M059J (cell line): ENCODE measurements around the gene PCSK6. TPM values are rescaled to one million over a fixed set of nuclear protein-coding genes. Genes with fewer than 3 reads are reported as not detected.
"Not testable (repeated sequence)": the region's sequence is repeated elsewhere in the genome, so short reads cannot be mapped to it uniquely, and the experiment has no call there.

Experiments
- DNase-seq: peaks from one replicate; pipeline ENCODE4 v3.0.0-alpha.2; 2012; ENCODE audit warnings: low read depth
- total RNA-seq: library from RNA; depleted of rRNA; stranded (reverse); fragments of >200 nt; shearing (Covaris generic); gene quantifications from 2 replicates; pipeline ENCODE4 v1.2.3, GENCODE V29; 2014

The PCSK6 gene
- total RNA-seq, 1 experiment from 2014 or later, result not detected

- DNase-seq, result no peak
Measured at GRCh38 chr15:101309436-101310160, 179.9 kb downstream of the PCSK6 start.

GRCh38 chr15:101308604-101309435, 180.7 kb downstream of the PCSK6 start:
- DNase-seq, result no peak

DNA sequence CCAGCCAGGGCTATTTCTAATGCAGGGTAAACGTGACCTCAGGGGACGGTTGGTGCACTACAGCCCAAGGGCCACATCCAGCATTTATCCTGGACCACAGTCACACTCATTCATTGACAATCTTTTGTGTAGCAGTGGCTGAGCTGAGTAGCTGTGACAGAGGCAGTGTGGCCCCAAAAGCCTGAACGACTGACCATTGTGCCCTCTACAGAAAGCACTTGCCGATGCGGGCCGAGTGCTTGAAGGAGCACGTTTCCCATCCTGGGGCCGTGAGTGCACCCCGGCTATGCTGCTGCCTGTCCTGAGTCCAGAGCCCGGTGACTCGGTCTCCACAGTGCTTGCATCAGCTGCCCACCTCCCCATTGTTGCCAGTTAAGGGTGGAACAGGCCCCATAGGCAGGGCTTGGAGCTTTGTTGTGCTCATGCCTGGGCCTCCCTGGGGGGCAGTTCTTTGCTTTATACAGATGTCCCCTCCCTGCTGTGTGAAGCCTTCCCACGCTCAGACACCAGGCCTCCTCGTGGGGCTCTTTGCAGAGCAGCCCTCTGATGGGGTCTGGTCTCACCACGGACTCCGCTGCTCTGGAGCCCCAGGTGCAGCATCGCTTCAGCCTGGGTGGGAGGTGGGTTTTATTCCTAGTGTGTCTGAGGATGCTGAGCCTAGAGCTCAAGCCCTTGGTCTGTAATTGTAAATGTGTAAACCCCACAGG, 181.5 kb downstream of the PCSK6 start:
- DNase-seq, result no peak

DNA sequence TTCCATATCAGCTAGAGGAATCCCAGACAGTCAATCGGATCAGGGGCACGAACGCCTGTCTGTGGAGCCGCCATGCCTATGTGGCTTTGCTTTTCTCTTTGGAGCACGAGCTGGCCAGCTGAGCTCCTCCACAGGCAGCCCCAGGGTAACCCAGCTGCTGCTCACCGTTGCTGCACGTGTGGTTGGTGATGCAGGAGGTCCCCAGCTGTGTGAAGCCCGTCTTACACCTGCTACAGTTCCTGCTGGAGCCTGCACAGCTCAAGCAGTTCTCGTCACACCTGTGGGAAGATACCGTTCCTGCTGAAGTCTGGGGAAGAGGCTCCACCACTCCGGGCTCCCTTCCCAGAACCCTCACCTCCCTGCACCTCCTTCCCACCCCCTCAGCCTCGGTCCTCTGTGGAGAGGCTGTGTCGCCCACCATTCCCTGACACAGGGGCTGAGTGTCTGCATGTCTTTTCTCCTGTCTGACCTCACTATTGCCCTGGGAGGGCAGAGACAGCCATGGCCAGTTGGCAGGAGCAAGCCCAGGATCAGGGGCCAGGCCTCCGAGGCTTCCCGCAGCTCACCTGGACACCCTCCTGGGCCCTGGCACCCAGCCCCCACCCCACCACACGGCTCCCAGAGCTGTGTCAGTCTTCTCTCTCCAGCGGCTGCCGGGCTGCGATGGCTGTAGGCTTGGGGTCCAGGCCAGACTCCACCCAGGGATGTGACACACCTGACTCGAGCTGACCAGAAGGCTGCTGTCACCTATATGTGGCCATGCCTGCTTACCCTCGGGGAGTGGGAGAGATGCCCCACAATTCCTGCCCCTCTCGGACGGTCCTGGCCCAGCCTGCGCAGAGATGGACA, 182.2 kb downstream of the PCSK6 start:
- no peak for DNase-seq

- no peak for DNase-seq
Measured at GRCh38 chr15:101306341-101307047, 183.0 kb downstream of the PCSK6 start.

DNA sequence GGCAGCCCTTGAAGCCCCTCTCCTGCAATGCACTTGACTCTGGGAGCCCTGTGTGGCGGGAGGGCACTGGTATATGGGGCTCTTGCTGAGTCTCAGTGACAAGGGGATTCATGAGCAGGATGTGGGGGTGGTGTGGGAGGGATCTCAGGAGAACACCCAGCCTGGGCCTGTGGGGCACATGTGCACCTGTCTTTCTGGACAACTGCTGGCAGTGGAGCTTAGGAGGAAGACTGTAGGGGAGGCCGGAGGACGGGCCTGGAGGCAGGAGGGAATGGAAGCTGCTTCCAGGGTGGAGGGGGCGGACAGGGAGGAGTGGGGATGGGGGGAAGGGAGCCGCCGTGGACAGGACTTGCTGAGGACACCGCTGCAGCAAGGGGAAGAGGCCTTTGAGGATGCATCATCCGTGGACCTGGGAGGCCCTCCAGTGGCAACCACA, 183.7 kb downstream of the PCSK6 start:
- no peak for DNase-seq

- DNase-seq, result no peak
Measured at GRCh38 chr15:101303408-101303807, 186.1 kb downstream of the PCSK6 start.

- DNase-seq, result no peak
Measured at GRCh38 chr15:101296418-101297405, 192.8 kb downstream of the PCSK6 start.

DNA sequence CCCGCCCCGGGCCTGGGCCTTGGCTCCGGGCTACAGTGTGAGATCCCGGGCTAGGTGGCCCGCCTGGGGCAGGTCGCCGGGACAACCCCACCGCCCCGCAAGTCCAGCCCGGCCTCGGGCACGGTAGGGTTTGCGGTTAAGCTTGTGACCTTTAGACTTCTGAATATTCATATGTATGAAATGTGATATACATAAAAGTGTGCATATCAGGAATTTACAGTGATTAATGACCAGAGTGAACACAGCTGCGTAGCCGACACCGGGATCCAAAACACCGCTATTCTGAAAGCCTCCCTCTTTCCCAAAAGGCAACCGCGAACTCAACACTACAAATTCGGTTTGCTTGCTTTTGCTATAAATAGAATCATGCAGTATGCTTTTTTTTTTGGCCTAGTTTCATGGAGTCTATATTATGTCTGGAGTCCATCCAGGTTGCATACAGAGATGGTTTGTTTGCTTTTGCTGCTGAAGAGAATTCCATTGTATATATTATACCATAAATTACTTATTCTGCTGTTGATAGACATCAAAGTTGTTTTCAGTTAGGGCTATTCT, 193.8 kb downstream of the PCSK6 start:
- DNase-seq, result no peak

GRCh38 chr15:101294731-101295606, 194.5 kb downstream of the PCSK6 start, which contains the start of gene SNRPA1:
Gene SNRPA1, minus strand, starts transcription at chr15:101295248. Its CDS starts 70 bp downstream, at chr15:101295178.
- peak; percentile 89 for DNase-seq

- no peak for DNase-seq
Measured at GRCh38 chr15:101293122-101293521, 196.4 kb downstream of the PCSK6 start.

DNA sequence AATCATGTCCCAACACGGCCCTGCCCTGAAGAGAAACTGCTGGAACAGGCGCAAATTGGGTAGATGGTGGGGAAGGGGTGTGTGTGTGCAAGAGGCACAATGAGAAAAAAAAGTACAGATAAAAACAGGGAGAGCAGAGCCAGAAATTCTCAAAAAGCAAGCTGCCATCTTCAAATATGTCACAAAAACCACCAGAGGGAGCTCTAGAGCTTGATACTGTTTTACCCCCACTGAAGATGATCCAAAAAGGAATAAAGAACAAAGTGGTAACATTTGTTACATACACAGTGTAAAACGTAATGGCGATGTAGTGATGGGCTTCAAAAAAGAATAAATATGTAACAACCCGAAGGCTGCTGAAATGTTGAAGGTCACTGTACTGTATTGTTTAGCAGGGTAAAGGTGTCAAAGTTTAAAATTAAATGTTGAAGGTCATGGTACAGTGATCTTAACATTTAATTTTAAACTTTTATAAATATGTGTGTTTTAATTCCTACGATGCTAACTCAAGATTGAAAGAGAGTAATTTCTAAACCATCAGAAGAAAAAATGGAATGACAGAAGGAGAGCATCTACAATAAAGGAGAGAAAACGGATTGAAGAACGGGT, 200.5 kb downstream of the PCSK6 start:
- peak; percentile 46 for DNase-seq

- not testable (repeated sequence) for DNase-seq
Measured at GRCh38 chr15:101287342-101287741, 202.2 kb downstream of the PCSK6 start.

DNA sequence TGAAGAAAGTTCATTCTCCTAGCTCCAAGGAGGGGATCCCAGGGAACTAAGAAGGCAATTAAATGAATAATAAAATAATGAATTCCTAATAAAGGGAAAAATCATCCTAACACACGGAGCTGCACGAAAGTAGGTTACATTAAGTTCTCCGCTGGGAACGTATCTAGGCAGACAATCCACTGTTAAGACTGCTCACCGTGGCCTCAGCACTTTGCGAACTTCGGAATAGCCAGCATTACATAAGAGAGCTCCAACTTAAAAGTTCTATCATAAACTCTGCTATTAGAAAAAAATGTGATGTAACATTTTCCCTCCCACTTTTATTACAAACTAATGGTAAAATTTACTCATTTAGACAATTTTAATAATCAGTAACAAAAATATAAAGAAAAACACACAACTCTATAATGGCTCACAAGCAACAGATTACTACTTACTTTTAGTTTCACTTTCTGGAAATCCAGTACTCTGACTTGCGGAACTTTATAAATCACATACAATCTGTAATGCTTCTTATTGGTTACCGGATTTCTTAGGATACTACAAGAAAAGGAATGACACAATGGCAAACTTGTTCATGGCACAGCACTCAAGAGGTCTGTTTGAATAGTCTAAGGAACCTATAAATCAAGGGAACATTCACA, 202.9 kb downstream of the PCSK6 start:
- no peak for DNase-seq

DNA sequence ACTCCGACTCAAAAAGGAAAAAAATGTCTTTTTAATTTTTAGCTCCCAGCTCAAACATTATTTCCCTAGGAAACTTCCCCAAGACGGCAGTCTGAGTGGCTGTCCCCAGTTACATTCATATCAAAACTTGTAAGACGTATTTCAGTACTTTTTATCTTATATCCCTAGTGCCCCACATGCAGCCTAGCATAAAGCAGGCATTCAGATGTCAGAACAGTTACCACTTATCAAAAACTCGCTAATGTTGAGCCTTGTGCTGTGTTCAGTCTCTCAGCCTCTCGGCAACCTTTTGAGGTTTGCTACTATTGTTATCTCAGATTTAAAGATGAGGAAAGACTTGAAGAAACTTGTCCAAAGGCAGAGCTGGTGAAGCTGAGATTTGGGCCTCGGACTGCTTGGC, 205.6 kb downstream of the PCSK6 start:
- DNase-seq, result no peak

GRCh38 chr15:101280007-101280406, 209.5 kb downstream of the PCSK6 start:
- no peak for DNase-seq

- no peak for DNase-seq
Measured at GRCh38 chr15:101277943-101278564, 211.5 kb downstream of the PCSK6 start.
